IPS-11a (cell line): ENCODE data around the gene TSC2.
"Not testable (repeated sequence)": the region's sequence is repeated elsewhere in the genome, so short reads cannot be mapped to it uniquely, and the experiment has no call there.

ENCODE experiments used
- H3K4me3 ChIP-seq: one replicate; pipeline ENCODE4 v1.5.1; 2013; ENCODE audit warnings: low read depth, low read length, control low read depth

Gene TSC2

DNA sequence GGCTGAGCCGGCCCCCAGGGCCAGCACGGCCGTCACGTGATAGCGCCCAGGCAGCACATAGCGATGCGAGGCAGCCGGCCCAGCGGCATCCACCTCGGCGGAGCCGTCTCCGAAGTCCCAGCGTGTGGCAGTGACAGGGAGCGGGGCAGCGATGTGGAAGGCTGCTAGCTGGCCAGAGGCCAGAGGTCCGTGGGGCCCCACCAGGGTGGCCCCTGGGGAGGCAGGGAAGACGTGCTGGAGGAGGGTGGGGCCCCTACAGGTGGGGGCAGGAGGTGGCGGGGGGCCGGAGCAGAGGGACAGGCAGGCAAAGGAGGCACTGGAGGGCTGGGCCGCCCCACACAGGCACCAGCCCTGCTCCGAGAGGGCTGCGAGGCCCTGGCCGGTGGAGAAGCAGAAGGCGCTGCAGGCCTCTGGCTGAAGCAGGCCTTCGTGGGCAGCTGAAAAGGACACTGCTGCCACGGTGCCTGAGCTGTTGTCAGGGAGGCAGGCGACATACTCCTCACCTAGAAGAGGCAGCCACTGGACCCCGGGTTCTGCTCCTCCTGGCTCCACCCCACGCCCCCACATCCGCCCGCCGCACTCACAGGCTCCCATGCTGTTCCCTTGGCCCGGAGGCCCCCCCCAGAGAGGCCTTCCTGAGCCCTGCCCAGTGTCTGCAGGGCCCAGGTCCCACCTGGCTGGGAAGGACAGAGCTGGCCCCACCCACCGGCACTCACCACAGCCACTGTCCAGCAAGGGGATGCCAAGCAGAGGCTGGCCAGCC lies 70.4 kb downstream of the TSC2 start:
- not testable (repeated sequence) for H3K4me3 ChIP-seq

DNA sequence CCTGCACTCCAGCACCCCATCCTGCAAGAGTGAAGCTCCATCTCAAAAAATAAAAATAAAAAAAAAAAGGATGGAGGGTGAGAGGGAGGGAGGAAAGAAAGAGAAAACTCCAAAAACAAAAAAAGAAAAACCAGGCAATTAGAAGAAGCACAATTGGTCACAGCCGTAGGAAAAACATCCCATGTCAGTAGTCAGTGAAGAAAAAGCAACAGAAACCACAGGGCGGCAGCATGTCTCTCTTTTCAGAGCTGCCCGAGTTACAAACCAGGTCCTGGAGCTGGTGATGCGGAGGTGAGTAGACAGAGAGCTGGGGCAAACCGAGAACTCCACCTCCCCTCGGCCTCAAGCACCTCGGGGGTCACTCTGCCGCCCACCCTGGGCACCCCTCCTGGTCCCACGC lies 73.5 kb downstream of the TSC2 start:
- H3K4me3 ChIP-seq: not testable (repeated sequence)

- H3K4me3 ChIP-seq: no peak overlapping the region
Observed at GRCh38 chr16:2121853-2122252, 74.1 kb downstream of the TSC2 start.

- no peak overlapping the region for H3K4me3 ChIP-seq
Observed at GRCh38 chr16:2122429-2122828, 74.6 kb downstream of the TSC2 start.

DNA sequence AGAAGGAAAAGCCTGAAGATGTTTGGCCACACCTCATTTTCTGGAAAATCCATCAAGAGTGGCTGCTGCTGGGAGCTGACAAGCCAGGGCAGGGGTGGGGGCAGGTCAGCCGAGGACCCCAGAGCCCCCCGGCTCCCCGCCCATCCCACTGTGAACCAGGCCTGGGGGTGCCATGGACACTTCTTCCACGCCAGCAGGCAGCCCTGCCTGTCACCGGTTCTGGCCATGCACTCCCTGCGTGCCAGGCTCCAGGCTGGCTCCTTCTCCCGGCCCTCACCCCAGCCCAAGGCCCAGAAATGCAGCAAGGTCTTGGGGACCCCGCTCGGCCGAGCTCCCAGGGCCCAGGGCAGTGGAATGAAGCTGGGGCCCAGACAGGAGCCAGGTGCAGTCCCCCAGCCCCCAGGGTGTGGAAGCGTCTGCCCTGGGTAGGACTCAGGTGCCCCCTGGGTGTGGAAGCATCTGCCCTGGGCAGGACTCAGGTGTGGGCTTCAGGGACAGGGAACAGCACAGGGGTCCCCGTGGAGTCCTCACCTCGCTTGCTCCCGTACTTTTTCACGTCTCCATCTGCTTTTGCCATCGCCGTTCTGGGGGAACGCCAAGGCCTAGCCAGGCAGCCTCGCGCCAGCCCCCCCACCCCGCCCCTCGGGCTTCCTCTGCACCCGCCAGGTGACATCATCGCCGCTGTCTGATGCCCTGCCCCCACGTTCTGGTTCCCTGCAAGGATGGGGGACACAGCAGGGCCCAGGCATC lies 75.3 kb downstream of the TSC2 start:
- not testable (repeated sequence) for H3K4me3 ChIP-seq

GRCh38 chr16:2123706-2124376 lies 76.1 kb downstream of the TSC2 start:
- H3K4me3 ChIP-seq: not testable (repeated sequence)

GRCh38 chr16:2124377-2124693 lies 76.5 kb downstream of the TSC2 start:
- H3K4me3 ChIP-seq: not testable (repeated sequence)

DNA sequence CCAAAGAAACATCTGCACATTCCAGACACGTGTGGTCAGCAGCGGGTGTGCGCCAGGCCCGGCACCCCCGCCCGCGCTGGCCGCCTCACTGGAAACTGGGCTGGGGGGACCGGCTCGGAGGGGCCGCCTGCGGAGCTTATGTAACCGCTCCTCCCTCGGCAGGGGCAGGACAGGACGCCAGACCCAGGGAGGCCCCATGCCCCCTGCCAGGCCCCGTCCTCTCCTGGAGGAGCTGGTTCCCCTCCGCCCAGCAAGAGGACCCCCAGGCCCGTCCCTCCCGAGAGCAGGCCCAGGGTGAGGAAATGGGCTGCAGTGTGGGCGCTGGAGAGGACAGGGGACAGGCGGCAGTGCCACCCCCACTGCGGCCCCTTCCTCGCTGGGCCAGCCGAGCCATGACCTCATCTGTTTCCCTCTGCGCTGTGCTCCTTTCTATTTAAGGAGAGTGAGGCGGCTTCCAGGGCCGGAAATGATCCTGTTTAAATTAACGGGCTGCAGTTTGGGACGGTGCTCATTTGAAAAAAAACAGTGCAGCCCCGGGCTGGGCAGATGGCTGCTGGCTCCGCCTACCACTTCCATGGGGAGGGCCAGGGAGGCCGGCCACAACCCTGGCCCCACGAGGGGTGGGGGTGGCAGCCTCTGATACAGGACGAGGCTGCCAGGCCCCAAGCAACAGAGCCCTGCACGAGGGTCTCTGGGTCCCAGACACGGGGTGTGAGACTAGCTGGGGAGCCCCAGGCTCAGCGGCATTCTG lies 77.1 kb downstream of the TSC2 start:
- H3K4me3 ChIP-seq: not testable (repeated sequence)

- H3K4me3 ChIP-seq: not testable (repeated sequence)
Observed at GRCh38 chr16:2125609-2126008, 77.8 kb downstream of the TSC2 start.

- not testable (repeated sequence) for H3K4me3 ChIP-seq
Observed at GRCh38 chr16:2126161-2126743, 78.5 kb downstream of the TSC2 start.

GRCh38 chr16:2126928-2127556 lies 79.3 kb downstream of the TSC2 start:
- not testable (repeated sequence) for H3K4me3 ChIP-seq

GRCh38 chr16:2127630-2128280 lies 80.0 kb downstream of the TSC2 start:
- not testable (repeated sequence) for H3K4me3 ChIP-seq

DNA sequence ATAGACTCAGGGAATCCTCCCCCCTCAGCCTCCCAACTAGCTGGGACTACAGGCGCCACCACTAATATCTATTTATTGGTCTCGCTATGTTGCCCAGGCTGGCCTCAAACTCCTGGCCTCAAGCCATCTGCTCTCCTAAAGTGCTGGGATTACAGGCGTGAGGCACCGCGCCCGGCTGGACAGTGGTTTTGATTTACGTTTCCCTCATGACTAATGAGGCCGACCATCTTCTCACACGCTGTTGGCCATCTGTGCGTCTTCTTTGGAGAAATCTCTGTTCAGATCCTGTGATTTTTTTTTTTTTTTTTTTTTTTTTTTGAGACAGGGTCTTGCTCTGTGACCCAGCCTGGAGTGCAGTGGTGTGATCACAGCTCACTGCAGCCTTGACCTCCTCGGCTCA lies 81.5 kb downstream of the TSC2 start:
- H3K4me3 ChIP-seq: not testable (repeated sequence)

DNA sequence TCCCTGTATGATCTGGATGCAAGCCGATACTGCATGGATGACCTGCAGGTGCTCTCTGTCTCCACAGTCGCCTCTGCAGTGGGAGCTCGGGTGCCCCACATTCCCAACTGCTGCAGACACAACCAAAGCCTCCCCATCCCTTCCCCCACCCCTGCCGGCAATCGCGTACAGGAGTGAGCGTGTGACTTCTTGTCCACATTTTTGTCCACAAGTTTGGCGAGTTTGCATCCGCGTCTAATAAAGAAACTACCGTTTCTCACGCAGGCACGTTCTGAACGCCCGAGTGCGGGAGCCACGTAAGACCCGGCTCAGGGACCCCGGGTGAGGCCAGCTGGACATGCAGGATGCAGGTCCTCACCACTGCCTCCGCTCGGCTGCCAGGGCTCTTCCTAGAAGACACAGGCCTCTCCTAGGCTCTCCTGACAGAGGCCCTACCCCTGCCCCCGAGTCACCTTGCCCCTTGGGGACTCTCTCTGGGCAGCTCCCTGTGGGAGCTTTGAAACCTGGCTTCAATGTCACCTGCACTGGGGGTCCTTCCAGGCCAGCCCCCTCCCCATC lies 82.2 kb downstream of the TSC2 start:
- H3K4me3 ChIP-seq: not testable (repeated sequence)

GRCh38 chr16:2133797-2134196 lies 86.0 kb downstream of the TSC2 start:
- H3K4me3 ChIP-seq: not testable (repeated sequence)

DNA sequence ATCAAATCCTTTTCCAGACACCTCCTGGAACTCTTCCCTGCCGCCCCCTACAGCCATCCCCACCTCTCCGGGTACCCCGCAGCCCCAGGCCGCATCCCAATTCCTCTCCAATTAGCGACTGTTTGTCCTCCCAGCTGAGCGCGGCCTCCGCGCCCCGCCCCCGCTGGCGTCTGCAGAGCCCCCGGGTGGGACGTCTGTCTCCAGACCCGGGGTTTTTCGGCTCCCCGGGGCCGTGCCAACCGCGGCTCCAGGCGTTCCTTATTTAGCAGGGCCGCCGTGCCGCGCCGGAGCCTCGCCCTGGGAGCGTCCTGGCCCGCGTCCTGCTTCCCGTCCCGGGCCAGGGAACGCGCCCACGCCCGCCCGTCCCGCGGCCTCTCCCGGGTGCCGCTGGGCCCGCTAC lies 87.3 kb downstream of the TSC2 start:
- not testable (repeated sequence) for H3K4me3 ChIP-seq

GRCh38 chr16:2135770-2136490 lies 88.1 kb downstream of the TSC2 start, which contains the start of gene PKD1:
TSS of gene PKD1 (minus strand) at chr16:2135898. CDS start at chr16:2135689, 209 bp downstream.
- peak within 1 kb of the TSS; percentile 8 for H3K4me3 ChIP-seq
